Measurements from ENCODE around the gene MAN1C1. TPM values are rescaled to one million over a fixed set of nuclear protein-coding genes. Genes with fewer than 3 reads are reported as not detected.
A peak's percentile ranks its signal among the peaks of the same experiment; 100 is the strongest.

MAN1C1 gene
- total and polyA plus RNA-seq, 9 of the 15 experiments (the other 6 are each of a cell fraction or from before 2014, with no cell fraction given): 0.04 to 0.44 (median 0.10) TPM; not detected in 3

DNA sequence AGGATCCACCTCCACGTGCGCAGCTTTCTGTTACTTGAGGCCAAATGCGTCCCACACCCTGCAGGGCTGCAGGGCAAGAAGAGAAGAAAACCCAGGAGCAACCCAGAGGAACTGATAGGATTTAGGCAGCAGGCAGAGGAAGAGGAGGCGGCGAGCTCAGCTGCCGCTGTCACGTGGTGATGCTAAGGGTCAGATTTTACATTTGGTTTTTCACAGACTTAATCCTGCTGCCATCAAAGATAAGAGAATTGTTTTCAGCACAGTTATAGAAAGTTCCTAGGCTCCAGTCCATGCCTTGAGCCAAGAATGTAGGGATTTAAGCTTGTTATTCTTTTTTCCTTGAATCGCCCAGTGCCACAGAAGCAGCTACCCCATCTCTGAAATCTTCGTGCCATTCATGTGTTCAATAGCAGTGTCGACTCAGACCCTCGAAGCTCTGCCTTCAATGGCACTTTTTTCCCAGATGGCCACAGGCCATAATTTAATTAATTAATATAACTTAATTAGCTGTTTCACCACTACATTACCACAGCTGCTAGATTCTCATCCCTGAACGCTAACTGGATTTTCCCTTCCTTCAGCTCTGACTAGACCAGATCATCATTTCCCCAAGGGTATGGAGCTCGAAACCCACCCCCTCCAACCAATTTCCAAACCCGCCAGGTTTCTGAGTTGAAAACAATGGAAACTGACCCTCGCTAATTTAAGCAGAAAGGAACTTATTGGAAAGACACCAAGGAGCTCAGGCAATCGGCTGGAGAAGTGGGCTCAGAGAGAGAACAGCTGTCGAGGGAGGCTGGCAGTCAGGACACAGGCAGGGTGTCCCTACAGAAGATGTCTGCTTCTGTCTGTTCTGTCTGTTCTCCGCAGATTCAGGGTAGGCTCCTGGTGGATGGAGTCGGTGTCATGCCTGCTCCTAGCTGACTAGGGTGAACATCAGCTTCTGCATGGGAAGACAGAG, 37.0 kb upstream of the MAN1C1 start:
- in situ Hi-C loops (cut with MboI) (no loop called here), intact Hi-C loops (cut with micrococcal nuclease) (no loop called here)
- Histone ChIP-seq H3K36me3 (ENCODE audit: control insufficient read depth, insufficient read depth, low read length) (no peaks in the 10 kb centered on the region), H3K79me2 (ENCODE audit: control insufficient read depth, insufficient read depth, low read length) (no peaks in the 10 kb centered on the region), H3K27me3 (ENCODE audit: control insufficient read depth in 2 of 2, insufficient read depth in 2 of 2, low read length in 2 of 2) (peaks cover 34 to 58% of the 10 kb centered on the region in 2 experiments), H3K4me1 (replicated peaks in 1 of 2; ENCODE audit: control insufficient read depth in 2 of 2, insufficient read depth in 2 of 2, low read length in 2 of 2) (peaks cover 0 to 18% of the 10 kb centered on the region in 2 experiments; a peak in 3 of 5 replicates), H3K9me1 (ENCODE audit: control insufficient read depth, insufficient read depth, low read length) (no peaks in the 10 kb centered on the region), H3K4me3 (no peak overlapping the region), H3K9me3 (replicated peaks; ENCODE audit: control insufficient read depth, insufficient read depth, low read depth, low read length) (no peaks in the 10 kb centered on the region), H3K9ac (ENCODE audit: insufficient read depth in 1 of 2, low read depth in 2 of 2, low read length in 2 of 2) (0 out of 4 replicates have a peak overlapping the region, but pooled peaks of 1 of the 2 experiments have one; percentile 11), H4K20me1 (replicated peaks; ENCODE audit: control insufficient read depth, insufficient read depth, low read length) (0 out of 2 replicates have a peak, but pooled peaks cover 5% of the 10 kb centered on the region), H3K4me2 (ENCODE audit: insufficient read depth, low read length) (no peak overlapping the region), H2AFZ (ENCODE audit: low read depth, low read length) (no peak overlapping the region), H3K27ac (ENCODE audit: extremely low read depth, low read depth, low read length) (no peak overlapping the region)
- BruUV-seq (replicated peaks): no TSS peak
- POLR2A ChIA-PET: interaction anchor here (0.5 to 2.1 kb wide), 11 partner anchors 9 to 340 kb away, joined by 3 to 10 read pairs (median 3); partner anchors contain the start of gene LDLRAP1
- CTCF ChIA-PET (ENCODE audit: low intra/inter-chr PET ratio): no interaction called here
- no peak for DNase-seq (ENCODE audit: extremely low read depth in 1 of 4, low spot score in 3 of 4)
- ATAC-seq: no peak
- 8% methylated on average over 19 of the region's 19 CpGs for WGBS (ENCODE audit: insufficient coverage, low coverage, missing lambda C conversion rate)
- FAIRE-seq: no peak
- TF ChIP-seq BRF1 (IDR thresholded peaks at IDR 0.05; ENCODE audit: borderline replicate concordance, extremely low read depth, insufficient read length): no peak
- TF ChIP-seq, protein P1, sequence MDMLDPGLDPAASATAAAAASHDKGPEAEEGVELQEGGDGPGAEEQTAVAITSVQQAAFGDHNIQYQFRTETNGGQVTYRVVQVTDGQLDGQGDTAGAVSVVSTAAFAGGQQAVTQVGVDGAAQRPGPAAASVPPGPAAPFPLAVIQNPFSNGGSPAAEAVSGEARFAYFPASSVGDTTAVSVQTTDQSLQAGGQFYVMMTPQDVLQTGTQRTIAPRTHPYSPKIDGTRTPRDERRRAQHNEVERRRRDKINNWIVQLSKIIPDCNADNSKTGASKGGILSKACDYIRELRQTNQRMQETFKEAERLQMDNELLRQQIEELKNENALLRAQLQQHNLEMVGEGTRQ (CRISPR knock-in tag; IDR thresholded peaks at IDR 0.05): peak; percentile 67
- TF ChIP-seq KDM1A (IDR thresholded peaks at IDR 0.05): 0 out of 4 replicates have a peak, but pooled peaks of 1 of the 2 experiments have one; percentile 8
- no peak for TF ChIP-seq HLTF (IDR thresholded peaks at IDR 0.05)
- TF ChIP-seq, protein P2, sequence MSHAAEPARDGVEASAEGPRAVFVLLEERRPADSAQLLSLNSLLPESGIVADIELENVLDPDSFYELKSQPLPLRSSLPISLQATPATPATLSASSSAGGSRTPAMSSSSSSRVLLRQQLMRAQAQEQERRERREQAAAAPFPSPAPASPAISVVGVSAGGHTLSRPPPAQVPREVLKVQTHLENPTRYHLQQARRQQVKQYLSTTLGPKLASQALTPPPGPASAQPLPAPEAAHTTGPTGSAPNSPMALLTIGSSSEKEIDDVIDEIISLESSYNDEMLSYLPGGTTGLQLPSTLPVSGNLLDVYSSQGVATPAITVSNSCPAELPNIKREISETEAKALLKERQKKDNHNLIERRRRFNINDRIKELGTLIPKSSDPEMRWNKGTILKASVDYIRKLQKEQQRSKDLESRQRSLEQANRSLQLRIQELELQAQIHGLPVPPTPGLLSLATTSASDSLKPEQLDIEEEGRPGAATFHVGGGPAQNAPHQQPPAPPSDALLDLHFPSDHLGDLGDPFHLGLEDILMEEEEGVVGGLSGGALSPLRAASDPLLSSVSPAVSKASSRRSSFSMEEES (CRISPR knock-in tag; IDR thresholded peaks at IDR 0.05): peak; percentile 16; the same call in 1 of the 2 replicates
- TF ChIP-seq, protein P3, sequence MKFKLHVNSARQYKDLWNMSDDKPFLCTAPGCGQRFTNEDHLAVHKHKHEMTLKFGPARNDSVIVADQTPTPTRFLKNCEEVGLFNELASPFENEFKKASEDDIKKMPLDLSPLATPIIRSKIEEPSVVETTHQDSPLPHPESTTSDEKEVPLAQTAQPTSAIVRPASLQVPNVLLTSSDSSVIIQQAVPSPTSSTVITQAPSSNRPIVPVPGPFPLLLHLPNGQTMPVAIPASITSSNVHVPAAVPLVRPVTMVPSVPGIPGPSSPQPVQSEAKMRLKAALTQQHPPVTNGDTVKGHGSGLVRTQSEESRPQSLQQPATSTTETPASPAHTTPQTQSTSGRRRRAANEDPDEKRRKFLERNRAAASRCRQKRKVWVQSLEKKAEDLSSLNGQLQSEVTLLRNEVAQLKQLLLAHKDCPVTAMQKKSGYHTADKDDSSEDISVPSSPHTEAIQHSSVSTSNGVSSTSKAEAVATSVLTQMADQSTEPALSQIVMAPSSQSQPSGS (CRISPR knock-in tag; IDR thresholded peaks at IDR 0.05): no peak
- TF ChIP-seq, protein P4, sequence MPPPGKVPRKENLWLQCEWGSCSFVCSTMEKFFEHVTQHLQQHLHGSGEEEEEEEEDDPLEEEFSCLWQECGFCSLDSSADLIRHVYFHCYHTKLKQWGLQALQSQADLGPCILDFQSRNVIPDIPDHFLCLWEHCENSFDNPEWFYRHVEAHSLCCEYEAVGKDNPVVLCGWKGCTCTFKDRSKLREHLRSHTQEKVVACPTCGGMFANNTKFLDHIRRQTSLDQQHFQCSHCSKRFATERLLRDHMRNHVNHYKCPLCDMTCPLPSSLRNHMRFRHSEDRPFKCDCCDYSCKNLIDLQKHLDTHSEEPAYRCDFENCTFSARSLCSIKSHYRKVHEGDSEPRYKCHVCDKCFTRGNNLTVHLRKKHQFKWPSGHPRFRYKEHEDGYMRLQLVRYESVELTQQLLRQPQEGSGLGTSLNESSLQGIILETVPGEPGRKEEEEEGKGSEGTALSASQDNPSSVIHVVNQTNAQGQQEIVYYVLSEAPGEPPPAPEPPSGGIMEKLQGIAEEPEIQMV (tag; conservative IDR thresholded peaks at IDR 0.05; ENCODE audit: low read depth): no peak
- no peak for TF ChIP-seq GATAD2A (IDR thresholded peaks at IDR 0.05)
- TF ChIP-seq, protein P5, sequence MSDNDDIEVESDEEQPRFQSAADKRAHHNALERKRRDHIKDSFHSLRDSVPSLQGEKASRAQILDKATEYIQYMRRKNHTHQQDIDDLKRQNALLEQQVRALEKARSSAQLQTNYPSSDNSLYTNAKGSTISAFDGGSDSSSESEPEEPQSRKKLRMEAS (CRISPR knock-in tag; IDR thresholded peaks at IDR 0.05): peak; percentile 35; the same call in 1 of the 2 replicates
- no peak for TF ChIP-seq ZNF239 (CRISPR knock-in tag; IDR thresholded peaks at IDR 0.05)
- TF ChIP-seq, protein P6, sequence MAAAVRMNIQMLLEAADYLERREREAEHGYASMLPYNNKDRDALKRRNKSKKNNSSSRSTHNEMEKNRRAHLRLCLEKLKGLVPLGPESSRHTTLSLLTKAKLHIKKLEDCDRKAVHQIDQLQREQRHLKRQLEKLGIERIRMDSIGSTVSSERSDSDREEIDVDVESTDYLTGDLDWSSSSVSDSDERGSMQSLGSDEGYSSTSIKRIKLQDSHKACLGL (CRISPR knock-in tag; IDR thresholded peaks at IDR 0.05; ENCODE audit: borderline replicate concordance, poor library complexity, severe bottlenecking): no peak
- no peak for TF ChIP-seq ZNF316 (IDR thresholded peaks at IDR 0.05)
- peak; percentile 54; the same call in 1 of the 2 replicates for TF ChIP-seq RAD51 (IDR thresholded peaks at IDR 0.05; ENCODE audit: borderline replicate concordance, low read depth)
- TF ChIP-seq U2AF1 (optimal IDR thresholded peaks at IDR 0.05; ENCODE audit: low read depth, low read length): no peak
